ENCODE results near the gene PCCA.

DNA sequence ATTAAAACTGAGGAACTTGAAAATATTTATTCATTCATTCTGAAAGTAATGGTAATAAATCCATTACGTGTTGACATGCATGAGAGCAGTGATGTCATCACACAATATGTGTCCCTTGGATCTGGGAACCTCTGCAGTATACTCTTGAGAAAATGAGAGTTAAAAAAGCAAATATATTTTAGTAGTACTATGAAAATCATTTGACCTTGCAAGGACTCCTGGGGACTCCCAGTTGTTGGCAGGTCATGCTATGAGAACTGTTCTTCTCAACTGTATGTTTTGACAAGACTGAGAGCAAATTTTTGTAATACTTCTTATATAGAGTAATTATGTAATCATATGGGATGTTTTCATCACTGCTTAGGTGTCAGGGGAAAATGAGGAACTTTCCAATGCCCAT, 249.4 kb downstream of the PCCA start:
- TF ChIP-seq POLR2A (IDR thresholded peaks at IDR 0.05), result no peak
- TF ChIP-seq, protein P1, sequence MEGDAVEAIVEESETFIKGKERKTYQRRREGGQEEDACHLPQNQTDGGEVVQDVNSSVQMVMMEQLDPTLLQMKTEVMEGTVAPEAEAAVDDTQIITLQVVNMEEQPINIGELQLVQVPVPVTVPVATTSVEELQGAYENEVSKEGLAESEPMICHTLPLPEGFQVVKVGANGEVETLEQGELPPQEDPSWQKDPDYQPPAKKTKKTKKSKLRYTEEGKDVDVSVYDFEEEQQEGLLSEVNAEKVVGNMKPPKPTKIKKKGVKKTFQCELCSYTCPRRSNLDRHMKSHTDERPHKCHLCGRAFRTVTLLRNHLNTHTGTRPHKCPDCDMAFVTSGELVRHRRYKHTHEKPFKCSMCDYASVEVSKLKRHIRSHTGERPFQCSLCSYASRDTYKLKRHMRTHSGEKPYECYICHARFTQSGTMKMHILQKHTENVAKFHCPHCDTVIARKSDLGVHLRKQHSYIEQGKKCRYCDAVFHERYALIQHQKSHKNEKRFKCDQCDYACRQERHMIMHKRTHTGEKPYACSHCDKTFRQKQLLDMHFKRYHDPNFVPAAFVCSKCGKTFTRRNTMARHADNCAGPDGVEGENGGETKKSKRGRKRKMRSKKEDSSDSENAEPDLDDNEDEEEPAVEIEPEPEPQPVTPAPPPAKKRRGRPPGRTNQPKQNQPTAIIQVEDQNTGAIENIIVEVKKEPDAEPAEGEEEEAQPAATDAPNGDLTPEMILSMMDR (IDR thresholded peaks at IDR 0.05), result no peak

Data from suprapubic skin (tissue), 3 donors.